ENCODE data around the gene APLP2.

- TF ChIP-seq CTCF (IDR thresholded peaks at IDR 0.05; ENCODE audit: insufficient read depth, low read length, poor library complexity, severe bottlenecking) = no peak
- TF ChIP-seq EZH2phosphoT487 (conservative IDR thresholded peaks at IDR 0.05; ENCODE audit: low read length) = no peak
These were observed 8.7 kb upstream of the APLP2 start for GRCh38 chr11:130061017-130061416.
